Measurements from ENCODE around the gene ABCD1.

GRCh38 chrX:153771415-153772315 lies 47.0 kb downstream of the ABCD1 start:
- TF ChIP-seq CTCF (IDR thresholded peaks at IDR 0.05; ENCODE audit: poor library complexity, severe bottlenecking) (no peak), REST (IDR thresholded peaks at IDR 0.05; ENCODE audit: borderline replicate concordance) (no peak), SMC3 (conservative IDR thresholded peaks at IDR 0.05; ENCODE audit: poor library complexity) (no peak)

Data from neural cell (in vitro differentiated cells).